MCF 10A (cell line): ENCODE results near the gene MLC1. TPM values are rescaled to one million over a fixed set of nuclear protein-coding genes. Genes with fewer than 3 reads are reported as not detected.

Experiments
- BruUV-seq: library from RNA; stranded (reverse); fragments of 400-500 nt; replicated peaks from 2 replicates; lab custom pipeline; 2021; lab: Mats Ljungman, UMichigan
- CTCF ChIA-PET: fragments of 300-600 bp; sonication (Branson Sonifier 250); formaldehyde crosslinking; extraction: SDS; loops from one replicate; lab custom pipeline; 2021; ENCODE audit warnings: antibody characterized with exemption, inconsistent platforms; lab: Yijun Ruan, JAX
- POLR2A ChIA-PET: fragments of 300-600, 350-650 bp; sonication (Branson Sonifier 250); formaldehyde crosslinking; extraction: SDS; loops from one replicate; lab custom pipeline; 2020; ENCODE audit warnings: antibody characterized with exemption, inconsistent platforms; lab: Yijun Ruan, JAX
- DNase-seq: peaks from one replicate; pipeline ENCODE4 v3.0.0-alpha.2; 2018; ENCODE audit not compliant: unreplicated experiment
- H3K27ac Mint-ChIP-seq: one replicate; pipeline ENCODE4 v1.8.0; 2022; ENCODE audit warnings: mild to moderate bottlenecking, low read depth, mixed read lengths; ENCODE audit not compliant: unreplicated experiment
- H3K27me3 Mint-ChIP-seq: one replicate; pipeline ENCODE4 v1.8.0; 2022; ENCODE audit warnings: mixed read lengths; ENCODE audit not compliant: insufficient read depth, unreplicated experiment
- H3K36me3 Mint-ChIP-seq: one replicate; pipeline ENCODE4 v1.8.0; 2022; ENCODE audit warnings: mild to moderate bottlenecking, moderate library complexity, mixed read lengths; ENCODE audit not compliant: insufficient read depth, unreplicated experiment
- H3K4me1 Mint-ChIP-seq: one replicate; pipeline ENCODE4 v1.8.0; 2022; ENCODE audit warnings: mixed read lengths; ENCODE audit not compliant: insufficient read depth, unreplicated experiment
- H3K4me3 Mint-ChIP-seq: one replicate; pipeline ENCODE4 v1.8.0; 2022; ENCODE audit warnings: mild to moderate bottlenecking, moderate library complexity, mixed read lengths; ENCODE audit not compliant: unreplicated experiment
- H3K9me3 Mint-ChIP-seq: one replicate; pipeline ENCODE4 v1.8.0; 2022; ENCODE audit warnings: mixed read lengths; ENCODE audit not compliant: unreplicated experiment
- intact Hi-C: fragments of 100-400 bp; cut with micrococcal nuclease; formaldehyde crosslinking; loops from 2 replicates; pipeline ENCODE4 v1.14.1; 2022
- total RNA-seq: library from RNA; stranded (reverse); gene quantifications from 2 replicates; pipeline ENCODE4 v1.2.3, GENCODE V29; 2022
- TF ChIP-seq, protein P1 (sequence below): fragments of 200-600 bp; IDR thresholded peaks from one replicate; pipeline ENCODE4 v1.8.0; 2022; ENCODE audit warnings: antibody characterized with exemption, mild to moderate bottlenecking; ENCODE audit not compliant: unreplicated experiment

MLC1 gene
- total RNA-seq, 1 experiment from 2014 or later: not detected

DNA sequence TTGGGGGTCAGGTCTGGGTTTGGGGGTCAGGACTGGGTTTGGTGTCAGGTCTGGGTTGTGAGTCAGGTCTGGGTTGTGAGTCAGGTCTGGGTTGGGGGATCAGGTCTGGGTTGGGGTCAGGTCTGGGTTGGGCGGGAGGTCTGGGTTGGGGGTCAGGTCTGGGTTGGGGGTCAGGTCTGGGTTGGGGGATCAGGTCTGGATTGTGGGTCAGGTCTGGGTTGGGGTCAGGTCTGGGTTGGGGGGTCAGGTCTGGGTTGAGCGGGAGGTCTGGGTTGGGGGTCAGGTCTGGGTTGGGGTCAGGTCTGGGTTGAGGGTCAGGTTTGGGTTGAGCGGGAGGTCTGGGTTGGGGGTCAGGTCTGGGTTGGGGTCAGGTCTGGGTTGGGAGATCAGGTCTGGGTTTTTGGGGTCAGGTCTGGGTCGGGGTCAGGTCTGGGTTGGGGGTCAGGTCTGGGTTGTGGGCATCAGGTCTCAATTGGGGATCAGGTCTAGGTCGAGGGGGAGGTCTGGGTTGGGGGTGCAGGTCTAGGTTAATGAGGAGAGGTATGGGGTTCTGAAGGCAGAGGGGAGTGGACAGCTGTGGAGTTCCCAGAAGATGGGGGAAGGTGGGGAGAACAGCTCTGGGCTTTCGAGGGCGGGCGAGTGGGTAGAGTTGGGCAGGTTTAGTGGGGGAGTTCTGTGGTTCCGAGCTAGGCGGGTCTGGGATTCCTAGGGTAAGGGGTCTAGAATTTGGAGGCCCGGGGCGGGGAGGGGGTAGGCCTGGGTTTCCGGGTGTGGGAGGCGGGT lies 27.8 kb downstream of the MLC1 start:
- BruUV-seq: no TSS peak
- no peak overlapping the region for H3K4me3 Mint-ChIP-seq
- POLR2A ChIA-PET: no interaction called here
- CTCF ChIA-PET: no interaction called here
- TF ChIP-seq, protein P1, sequence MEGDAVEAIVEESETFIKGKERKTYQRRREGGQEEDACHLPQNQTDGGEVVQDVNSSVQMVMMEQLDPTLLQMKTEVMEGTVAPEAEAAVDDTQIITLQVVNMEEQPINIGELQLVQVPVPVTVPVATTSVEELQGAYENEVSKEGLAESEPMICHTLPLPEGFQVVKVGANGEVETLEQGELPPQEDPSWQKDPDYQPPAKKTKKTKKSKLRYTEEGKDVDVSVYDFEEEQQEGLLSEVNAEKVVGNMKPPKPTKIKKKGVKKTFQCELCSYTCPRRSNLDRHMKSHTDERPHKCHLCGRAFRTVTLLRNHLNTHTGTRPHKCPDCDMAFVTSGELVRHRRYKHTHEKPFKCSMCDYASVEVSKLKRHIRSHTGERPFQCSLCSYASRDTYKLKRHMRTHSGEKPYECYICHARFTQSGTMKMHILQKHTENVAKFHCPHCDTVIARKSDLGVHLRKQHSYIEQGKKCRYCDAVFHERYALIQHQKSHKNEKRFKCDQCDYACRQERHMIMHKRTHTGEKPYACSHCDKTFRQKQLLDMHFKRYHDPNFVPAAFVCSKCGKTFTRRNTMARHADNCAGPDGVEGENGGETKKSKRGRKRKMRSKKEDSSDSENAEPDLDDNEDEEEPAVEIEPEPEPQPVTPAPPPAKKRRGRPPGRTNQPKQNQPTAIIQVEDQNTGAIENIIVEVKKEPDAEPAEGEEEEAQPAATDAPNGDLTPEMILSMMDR: no peak
- no peaks in the 10 kb centered on the region for H3K27me3 Mint-ChIP-seq
- H3K4me1 Mint-ChIP-seq: no peaks in the 10 kb centered on the region
- no peaks in the 10 kb centered on the region for H3K9me3 Mint-ChIP-seq
- DNase-seq: no peak
- H3K27ac Mint-ChIP-seq: no peak overlapping the region
- intact Hi-C loops: no loop called here
- no peaks in the 10 kb centered on the region for H3K36me3 Mint-ChIP-seq

- no peaks in the 10 kb centered on the region for H3K36me3 Mint-ChIP-seq
- no peaks in the 10 kb centered on the region for H3K27me3 Mint-ChIP-seq
- H3K4me1 Mint-ChIP-seq: no peaks in the 10 kb centered on the region
- DNase-seq: no peak
- TF ChIP-seq, protein P1: no peak
- intact Hi-C loops: no loop called here
- POLR2A ChIA-PET: interaction anchor here (1.4 kb wide), 1 partner anchor 29 kb away, joined by 3 read pairs; no protein-coding TSS in a partner anchor
- CTCF ChIA-PET: interaction anchor here (0.5 kb wide), 1 partner anchor 482 kb away, joined by 3 read pairs; no protein-coding TSS in a partner anchor
- H3K4me3 Mint-ChIP-seq: no peak overlapping the region
- no peaks in the 10 kb centered on the region for H3K9me3 Mint-ChIP-seq
- no TSS peak for BruUV-seq
- no peak overlapping the region for H3K27ac Mint-ChIP-seq
Observed at GRCh38 chr22:50056214-50056972, 28.8 kb downstream of the MLC1 start.

DNA sequence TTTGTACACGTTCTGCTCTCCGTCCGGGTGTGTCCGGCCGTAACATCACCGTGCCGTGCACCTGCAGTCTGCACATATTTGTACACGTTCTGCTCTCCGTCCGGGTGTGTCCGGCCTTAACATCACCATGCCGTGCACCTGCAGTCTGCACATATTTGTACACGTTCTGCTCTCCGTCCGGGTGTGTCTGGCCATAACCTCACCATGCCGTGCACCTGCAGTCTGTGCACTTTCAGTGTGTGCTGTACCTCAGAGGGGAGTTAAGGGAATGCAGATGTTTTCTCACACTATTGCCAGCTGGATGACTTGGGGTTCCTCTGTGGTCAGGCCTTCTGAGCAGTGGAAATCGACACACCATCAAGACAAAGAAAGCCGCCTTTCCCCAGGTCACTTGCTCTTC lies 31.4 kb downstream of the MLC1 start:
- BruUV-seq: no TSS peak
- no peak overlapping the region for H3K27ac Mint-ChIP-seq
- TF ChIP-seq, protein P1: no peak
- H3K36me3 Mint-ChIP-seq: no peaks in the 10 kb centered on the region
- no peak overlapping the region for H3K4me3 Mint-ChIP-seq
- intact Hi-C loops: no loop called here
- ChIA-PET POLR2A (no interaction called here), CTCF (interaction anchor here (1.1 kb wide), 1 partner anchor 123 kb away, joined by 4 read pairs; no protein-coding TSS in a partner anchor)
- no peaks in the 10 kb centered on the region for H3K9me3 Mint-ChIP-seq
- H3K27me3 Mint-ChIP-seq: no peaks in the 10 kb centered on the region
- no peak for DNase-seq
- H3K4me1 Mint-ChIP-seq: no peaks in the 10 kb centered on the region

- H3K36me3 Mint-ChIP-seq: no peaks in the 10 kb centered on the region
- H3K27ac Mint-ChIP-seq: no peak overlapping the region
- H3K4me3 Mint-ChIP-seq: no peak overlapping the region
- TF ChIP-seq, protein P1: no peak
- H3K9me3 Mint-ChIP-seq: no peaks in the 10 kb centered on the region
- intact Hi-C loops: no loop called here
- no TSS peak for BruUV-seq
- no peaks in the 10 kb centered on the region for H3K4me1 Mint-ChIP-seq
- ChIA-PET POLR2A (no interaction called here), CTCF (no interaction called here)
- DNase-seq: no peak
- no peaks in the 10 kb centered on the region for H3K27me3 Mint-ChIP-seq
Observed at GRCh38 chr22:50051930-50052329, 33.3 kb downstream of the MLC1 start.
